ENCODE measurements around the gene CT47A7. TPM values are rescaled to one million over a fixed set of nuclear protein-coding genes. Genes with fewer than 3 reads are reported as not detected.
"Not testable (repeated sequence)": the region's sequence is repeated elsewhere in the genome, so short reads cannot be mapped to it uniquely, and the experiment has no call there.

The CT47A7 gene
- not detected in 2 replicates for total RNA-seq (2014; rRNA removed)
- not detected for polyA plus RNA-seq (2012)

- not testable (repeated sequence) for DNase-seq (ENCODE audit: low read depth)
These were observed at the start of gene CT47A7 for GRCh38 chrX:120956500-120956899. TSS of gene CT47A7 (minus strand) at chrX:120956600. CDS start at chrX:120956345, 255 bp downstream.

- DNase-seq (ENCODE audit: low read depth): no peak
These were observed 44.2 kb upstream of the CT47A7 start for GRCh38 chrX:121000589-121000988.

GRCh38 chrX:120999413-120999812 is 43.0 kb upstream of the CT47A7 start:
- DNase-seq (ENCODE audit: low read depth): no peak

- not testable (repeated sequence) for DNase-seq (ENCODE audit: low read depth)
These were observed 29.3 kb upstream of the CT47A7 start, which contains the start of gene CT47A1 for GRCh38 chrX:120985660-120986059. TSS of gene CT47A1 (minus strand) at chrX:120985760. CDS start at chrX:120985529, 231 bp downstream.

Other genes starting within 250 kb of the CT47A7 start
- not detected in 2 replicates for gene CT47B1, start 80.7 kb downstream of the CT47A7 start, total RNA-seq (2014; rRNA removed)
- gene CT47A11, start 19.4 kb downstream of the CT47A7 start, total RNA-seq (2014; rRNA removed): not detected in 2 replicates
- not detected in 2 replicates for gene CT47A10, start 14.6 kb downstream of the CT47A7 start, total RNA-seq (2014; rRNA removed)
- not detected in 2 replicates for gene CT47A9, start 9.7 kb downstream of the CT47A7 start, total RNA-seq (2014; rRNA removed)
- not detected in 2 replicates for gene CT47A8, start 4.9 kb downstream of the CT47A7 start, total RNA-seq (2014; rRNA removed)
- not detected in 2 replicates for gene CT47A6, start 4.9 kb upstream of the CT47A7 start, total RNA-seq (2014; rRNA removed)
- gene CT47A5, start 9.7 kb upstream of the CT47A7 start, total RNA-seq (2014; rRNA removed): not detected in 2 replicates
- not detected in 2 replicates for gene CT47A4, start 14.6 kb upstream of the CT47A7 start, total RNA-seq (2014; rRNA removed)
- not detected in 2 replicates for gene CT47A3, start 19.5 kb upstream of the CT47A7 start, total RNA-seq (2014; rRNA removed)
- not detected in 2 replicates for gene CT47A2, start 24.3 kb upstream of the CT47A7 start, total RNA-seq (2014; rRNA removed)
- not detected in 2 replicates for gene CT47A1, start 29.2 kb upstream of the CT47A7 start, total RNA-seq (2014; rRNA removed)
- 0.34 and 0.45 TPM in 2 replicates for gene GLUD2, start 91.0 kb upstream of the CT47A7 start, total RNA-seq (2014; rRNA removed)

All from LHCN-M2 (cell line).